ENCODE results near the gene MED28. TPM values are rescaled to one million over a fixed set of nuclear protein-coding genes. Genes with fewer than 3 reads are reported as not detected.

The MED28 gene
- total RNA-seq, 1 experiment from 2014 or later: 106 TPM

DNA sequence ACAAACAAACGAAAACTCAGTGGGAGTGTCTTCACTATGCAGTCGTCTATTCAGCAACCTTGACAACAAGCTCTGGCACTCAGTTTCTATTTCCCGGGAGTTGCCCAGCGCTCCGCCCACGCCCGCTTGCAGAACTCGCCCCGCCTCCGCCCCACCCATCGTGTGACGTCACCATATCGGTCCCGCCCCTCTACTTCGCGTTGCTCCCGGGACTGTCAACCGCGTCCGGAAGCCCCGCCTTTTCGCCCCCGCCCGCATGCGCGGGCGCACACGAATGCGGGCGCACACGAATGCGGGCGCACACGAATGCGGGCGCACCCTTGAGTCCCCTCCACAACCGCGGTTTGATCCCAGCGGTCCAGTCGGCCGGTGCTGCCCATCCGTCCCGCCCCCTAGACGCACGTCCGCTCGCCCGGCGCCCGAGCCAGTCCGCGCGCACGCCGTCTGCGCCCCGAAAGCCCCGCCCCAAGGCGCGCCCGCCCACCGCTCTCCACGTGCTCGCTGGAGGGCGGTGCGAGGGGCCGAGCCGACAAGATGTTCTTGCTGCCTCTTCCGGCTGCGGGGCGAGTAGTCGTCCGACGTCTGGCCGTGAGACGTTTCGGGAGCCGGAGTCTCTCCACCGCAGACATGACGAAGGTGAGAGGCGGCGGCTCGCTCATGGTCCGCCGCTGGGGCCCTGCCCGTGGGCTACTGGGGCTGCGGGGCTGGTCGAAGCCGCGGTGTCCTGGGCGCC, 37.3 kb upstream of the MED28 start, which contains the start of gene LAP3 (continued):
- TF ChIP-seq EMX1 (CRISPR knock-in tag; IDR thresholded peaks at IDR 0.05) (no peak), ZNF219 (CRISPR knock-in tag; IDR thresholded peaks at IDR 0.05; ENCODE audit: borderline replicate concordance) (no peak), ETV6 (CRISPR knock-in tag; IDR thresholded peaks at IDR 0.05) (peak; percentile 95), FOXK1 (CRISPR knock-in tag; IDR thresholded peaks at IDR 0.05) (peak; percentile 91), FOXP1 (CRISPR knock-in tag; IDR thresholded peaks at IDR 0.05; ENCODE audit: borderline replicate concordance) (peak; percentile 96), NFE2L1 (CRISPR knock-in tag; IDR thresholded peaks at IDR 0.05) (peak; percentile 96), CREM (CRISPR knock-in tag; IDR thresholded peaks at IDR 0.05) (peak; percentile 80; the same call in 1 of the 2 replicates), CREB1 (CRISPR knock-in tag; IDR thresholded peaks at IDR 0.05) (peak; percentile 67; the same call in 1 of the 2 replicates), FOXJ3 (CRISPR knock-in tag; IDR thresholded peaks at IDR 0.05; ENCODE audit: borderline replicate concordance) (no peak), IRF2 (CRISPR knock-in tag; IDR thresholded peaks at IDR 0.05; ENCODE audit: borderline replicate concordance, low read depth) (no peak; the same call in 1 of the 2 replicates), TCF7 (CRISPR knock-in tag; IDR thresholded peaks at IDR 0.05; ENCODE audit: low read depth) (peak; percentile 90; the same call in 1 of the 2 replicates), CBFB (CRISPR knock-in tag; IDR thresholded peaks at IDR 0.05; ENCODE audit: low read depth) (0 out of 2 replicates have a peak, but pooled peaks have one; percentile 81), RELA (CRISPR knock-in tag; IDR thresholded peaks at IDR 0.05; ENCODE audit: borderline replicate concordance) (peak; percentile 87; the same call in 1 of the 2 replicates), GRHL2 (CRISPR knock-in tag; IDR thresholded peaks at IDR 0.05; ENCODE audit: insufficient replicate concordance, severe bottlenecking) (no peak), ZNF263 (CRISPR knock-in tag; IDR thresholded peaks at IDR 0.05; ENCODE audit: low read depth) (no peak)
- TF ChIP-seq, protein P1, sequence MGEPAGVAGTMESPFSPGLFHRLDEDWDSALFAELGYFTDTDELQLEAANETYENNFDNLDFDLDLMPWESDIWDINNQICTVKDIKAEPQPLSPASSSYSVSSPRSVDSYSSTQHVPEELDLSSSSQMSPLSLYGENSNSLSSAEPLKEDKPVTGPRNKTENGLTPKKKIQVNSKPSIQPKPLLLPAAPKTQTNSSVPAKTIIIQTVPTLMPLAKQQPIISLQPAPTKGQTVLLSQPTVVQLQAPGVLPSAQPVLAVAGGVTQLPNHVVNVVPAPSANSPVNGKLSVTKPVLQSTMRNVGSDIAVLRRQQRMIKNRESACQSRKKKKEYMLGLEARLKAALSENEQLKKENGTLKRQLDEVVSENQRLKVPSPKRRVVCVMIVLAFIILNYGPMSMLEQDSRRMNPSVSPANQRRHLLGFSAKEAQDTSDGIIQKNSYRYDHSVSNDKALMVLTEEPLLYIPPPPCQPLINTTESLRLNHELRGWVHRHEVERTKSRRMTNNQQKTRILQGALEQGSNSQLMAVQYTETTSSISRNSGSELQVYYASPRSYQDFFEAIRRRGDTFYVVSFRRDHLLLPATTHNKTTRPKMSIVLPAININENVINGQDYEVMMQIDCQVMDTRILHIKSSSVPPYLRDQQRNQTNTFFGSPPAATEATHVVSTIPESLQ (CRISPR knock-in tag; IDR thresholded peaks at IDR 0.05): no peak
- TF ChIP-seq, protein P2, sequence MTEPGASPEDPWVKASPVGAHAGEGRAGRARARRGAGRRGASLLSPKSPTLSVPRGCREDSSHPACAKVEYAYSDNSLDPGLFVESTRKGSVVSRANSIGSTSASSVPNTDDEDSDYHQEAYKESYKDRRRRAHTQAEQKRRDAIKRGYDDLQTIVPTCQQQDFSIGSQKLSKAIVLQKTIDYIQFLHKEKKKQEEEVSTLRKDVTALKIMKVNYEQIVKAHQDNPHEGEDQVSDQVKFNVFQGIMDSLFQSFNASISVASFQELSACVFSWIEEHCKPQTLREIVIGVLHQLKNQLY (CRISPR knock-in tag; IDR thresholded peaks at IDR 0.05): no peak
- TF ChIP-seq, protein P3, sequence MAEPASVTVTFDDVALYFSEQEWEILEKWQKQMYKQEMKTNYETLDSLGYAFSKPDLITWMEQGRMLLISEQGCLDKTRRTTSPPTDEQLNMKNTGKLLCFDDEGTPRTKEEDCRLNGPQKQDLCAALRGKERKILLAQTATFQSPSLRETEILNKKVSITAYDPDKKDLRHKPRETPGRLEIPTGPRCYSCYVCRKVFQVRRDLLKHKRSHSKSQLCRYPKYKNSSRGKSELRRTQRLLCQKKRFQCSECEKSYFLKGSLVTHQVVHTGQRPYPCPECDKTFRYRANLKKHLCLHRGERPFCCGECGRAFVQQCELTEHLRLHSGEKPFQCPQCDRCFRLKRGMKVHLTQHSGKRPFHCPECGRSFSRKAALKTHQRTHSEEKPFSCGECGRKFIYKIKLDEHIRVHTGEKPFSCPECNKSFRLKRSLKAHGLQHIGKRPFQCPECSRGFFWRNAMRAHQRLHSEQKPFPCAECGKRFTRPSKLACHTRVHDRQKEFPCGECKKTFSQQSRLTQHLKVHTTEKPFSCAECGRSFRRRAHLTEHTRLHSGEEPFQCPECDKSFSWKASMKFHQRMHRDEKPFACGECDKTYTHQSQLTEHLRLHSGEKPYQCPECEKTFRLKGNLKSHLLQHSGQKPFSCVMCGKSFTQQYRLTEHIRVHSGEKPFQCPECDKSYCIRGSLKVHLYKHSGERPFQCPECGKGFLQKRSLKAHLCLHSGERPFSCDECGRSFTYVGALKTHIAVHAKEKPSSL (CRISPR knock-in tag; conservative IDR thresholded peaks at IDR 0.05): no peak
- TF ChIP-seq, protein P4, sequence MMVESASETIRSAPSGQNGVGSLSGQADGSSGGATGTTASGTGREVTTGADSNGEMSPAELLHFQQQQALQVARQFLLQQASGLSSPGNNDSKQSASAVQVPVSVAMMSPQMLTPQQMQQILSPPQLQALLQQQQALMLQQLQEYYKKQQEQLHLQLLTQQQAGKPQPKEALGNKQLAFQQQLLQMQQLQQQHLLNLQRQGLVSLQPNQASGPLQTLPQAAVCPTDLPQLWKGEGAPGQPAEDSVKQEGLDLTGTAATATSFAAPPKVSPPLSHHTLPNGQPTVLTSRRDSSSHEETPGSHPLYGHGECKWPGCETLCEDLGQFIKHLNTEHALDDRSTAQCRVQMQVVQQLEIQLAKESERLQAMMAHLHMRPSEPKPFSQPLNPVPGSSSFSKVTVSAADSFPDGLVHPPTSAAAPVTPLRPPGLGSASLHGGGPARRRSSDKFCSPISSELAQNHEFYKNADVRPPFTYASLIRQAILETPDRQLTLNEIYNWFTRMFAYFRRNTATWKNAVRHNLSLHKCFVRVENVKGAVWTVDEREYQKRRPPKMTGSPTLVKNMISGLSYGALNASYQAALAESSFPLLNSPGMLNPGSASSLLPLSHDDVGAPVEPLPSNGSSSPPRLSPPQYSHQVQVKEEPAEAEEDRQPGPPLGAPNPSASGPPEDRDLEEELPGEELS (CRISPR knock-in tag; IDR thresholded peaks at IDR 0.05): peak; percentile 98
- TF ChIP-seq, protein P5, sequence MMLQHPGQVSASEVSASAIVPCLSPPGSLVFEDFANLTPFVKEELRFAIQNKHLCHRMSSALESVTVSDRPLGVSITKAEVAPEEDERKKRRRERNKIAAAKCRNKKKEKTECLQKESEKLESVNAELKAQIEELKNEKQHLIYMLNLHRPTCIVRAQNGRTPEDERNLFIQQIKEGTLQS (CRISPR knock-in tag; conservative IDR thresholded peaks at IDR 0.05): no peak
- TF ChIP-seq, protein P6, sequence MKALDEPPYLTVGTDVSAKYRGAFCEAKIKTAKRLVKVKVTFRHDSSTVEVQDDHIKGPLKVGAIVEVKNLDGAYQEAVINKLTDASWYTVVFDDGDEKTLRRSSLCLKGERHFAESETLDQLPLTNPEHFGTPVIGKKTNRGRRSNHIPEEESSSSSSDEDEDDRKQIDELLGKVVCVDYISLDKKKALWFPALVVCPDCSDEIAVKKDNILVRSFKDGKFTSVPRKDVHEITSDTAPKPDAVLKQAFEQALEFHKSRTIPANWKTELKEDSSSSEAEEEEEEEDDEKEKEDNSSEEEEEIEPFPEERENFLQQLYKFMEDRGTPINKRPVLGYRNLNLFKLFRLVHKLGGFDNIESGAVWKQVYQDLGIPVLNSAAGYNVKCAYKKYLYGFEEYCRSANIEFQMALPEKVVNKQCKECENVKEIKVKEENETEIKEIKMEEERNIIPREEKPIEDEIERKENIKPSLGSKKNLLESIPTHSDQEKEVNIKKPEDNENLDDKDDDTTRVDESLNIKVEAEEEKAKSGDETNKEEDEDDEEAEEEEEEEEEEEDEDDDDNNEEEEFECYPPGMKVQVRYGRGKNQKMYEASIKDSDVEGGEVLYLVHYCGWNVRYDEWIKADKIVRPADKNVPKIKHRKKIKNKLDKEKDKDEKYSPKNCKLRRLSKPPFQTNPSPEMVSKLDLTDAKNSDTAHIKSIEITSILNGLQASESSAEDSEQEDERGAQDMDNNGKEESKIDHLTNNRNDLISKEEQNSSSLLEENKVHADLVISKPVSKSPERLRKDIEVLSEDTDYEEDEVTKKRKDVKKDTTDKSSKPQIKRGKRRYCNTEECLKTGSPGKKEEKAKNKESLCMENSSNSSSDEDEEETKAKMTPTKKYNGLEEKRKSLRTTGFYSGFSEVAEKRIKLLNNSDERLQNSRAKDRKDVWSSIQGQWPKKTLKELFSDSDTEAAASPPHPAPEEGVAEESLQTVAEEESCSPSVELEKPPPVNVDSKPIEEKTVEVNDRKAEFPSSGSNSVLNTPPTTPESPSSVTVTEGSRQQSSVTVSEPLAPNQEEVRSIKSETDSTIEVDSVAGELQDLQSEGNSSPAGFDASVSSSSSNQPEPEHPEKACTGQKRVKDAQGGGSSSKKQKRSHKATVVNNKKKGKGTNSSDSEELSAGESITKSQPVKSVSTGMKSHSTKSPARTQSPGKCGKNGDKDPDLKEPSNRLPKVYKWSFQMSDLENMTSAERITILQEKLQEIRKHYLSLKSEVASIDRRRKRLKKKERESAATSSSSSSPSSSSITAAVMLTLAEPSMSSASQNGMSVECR (CRISPR knock-in tag; IDR thresholded peaks at IDR 0.05; ENCODE audit: borderline replicate concordance): peak; percentile 97
- TF ChIP-seq, protein P7, sequence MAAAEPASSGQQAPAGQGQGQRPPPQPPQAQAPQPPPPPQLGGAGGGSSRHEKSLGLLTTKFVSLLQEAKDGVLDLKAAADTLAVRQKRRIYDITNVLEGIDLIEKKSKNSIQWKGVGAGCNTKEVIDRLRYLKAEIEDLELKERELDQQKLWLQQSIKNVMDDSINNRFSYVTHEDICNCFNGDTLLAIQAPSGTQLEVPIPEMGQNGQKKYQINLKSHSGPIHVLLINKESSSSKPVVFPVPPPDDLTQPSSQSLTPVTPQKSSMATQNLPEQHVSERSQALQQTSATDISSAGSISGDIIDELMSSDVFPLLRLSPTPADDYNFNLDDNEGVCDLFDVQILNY (CRISPR knock-in tag; IDR thresholded peaks at IDR 0.05): peak; percentile 70; the same call in 1 of the 2 replicates
- TF ChIP-seq, protein P8, sequence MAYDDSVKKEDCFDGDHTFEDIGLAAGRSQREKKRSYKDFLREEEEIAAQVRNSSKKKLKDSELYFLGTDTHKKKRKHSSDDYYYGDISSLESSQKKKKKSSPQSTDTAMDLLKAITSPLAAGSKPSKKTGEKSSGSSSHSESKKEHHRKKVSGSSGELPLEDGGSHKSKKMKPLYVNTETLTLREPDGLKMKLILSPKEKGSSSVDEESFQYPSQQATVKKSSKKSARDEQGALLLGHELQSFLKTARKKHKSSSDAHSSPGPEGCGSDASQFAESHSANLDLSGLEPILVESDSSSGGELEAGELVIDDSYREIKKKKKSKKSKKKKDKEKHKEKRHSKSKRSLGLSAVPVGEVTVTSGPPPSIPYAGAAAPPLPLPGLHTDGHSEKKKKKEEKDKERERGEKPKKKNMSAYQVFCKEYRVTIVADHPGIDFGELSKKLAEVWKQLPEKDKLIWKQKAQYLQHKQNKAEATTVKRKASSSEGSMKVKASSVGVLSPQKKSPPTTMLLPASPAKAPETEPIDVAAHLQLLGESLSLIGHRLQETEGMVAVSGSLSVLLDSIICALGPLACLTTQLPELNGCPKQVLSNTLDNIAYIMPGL (CRISPR knock-in tag; IDR thresholded peaks at IDR 0.05): peak; percentile 31; the same call in 1 of the 2 replicates
